NCI-H774 (cell line): ENCODE results near the gene LZTR1.
"Not testable (repeated sequence)": the region's sequence is repeated elsewhere in the genome, so short reads cannot be mapped to it uniquely, and the experiment has no call there.

Source experiments
- DNase-seq: peaks from one replicate; lab custom pipeline; 2025; lab: John Stamatoyannopoulos, UW

LZTR1 gene

DNA sequence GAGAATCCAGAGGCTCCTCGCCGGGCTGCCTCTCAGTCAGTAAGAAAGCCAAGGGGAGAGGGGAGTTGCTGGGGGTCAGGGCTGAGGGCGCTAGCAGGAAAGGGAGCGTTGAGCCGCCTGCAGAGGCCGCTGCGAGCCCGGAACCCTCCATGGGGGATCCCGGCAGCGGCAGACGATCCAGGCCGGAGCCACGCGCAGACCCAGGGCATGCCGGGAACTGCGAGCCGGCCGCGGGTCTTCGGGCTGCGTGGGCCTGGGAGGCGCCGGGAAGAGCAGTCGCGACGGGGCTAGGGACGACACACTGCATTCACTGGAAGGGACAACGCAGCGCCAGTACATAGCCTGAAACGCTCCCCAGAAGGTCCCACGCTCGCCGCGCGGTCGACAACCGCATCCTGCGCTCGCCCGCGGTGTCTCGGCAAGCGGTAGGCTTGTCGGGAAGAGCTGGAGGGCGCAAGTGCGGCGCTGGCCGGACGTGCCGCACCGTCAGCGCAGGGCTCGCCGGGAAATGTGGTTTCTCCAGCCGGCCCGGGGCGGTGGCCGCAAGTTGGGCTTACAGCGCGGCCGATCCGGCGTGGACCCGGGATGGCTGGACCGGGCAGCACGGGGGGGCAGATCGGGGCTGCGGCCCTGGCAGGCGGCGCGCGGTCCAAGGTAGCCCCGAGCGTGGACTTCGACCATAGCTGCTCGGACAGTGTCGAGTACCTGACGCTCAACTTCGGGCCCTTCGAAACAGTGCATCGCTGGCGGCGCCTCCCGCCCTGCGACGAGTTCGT, at the start of gene LZTR1:
Gene LZTR1 (plus strand): TSS at position 511 of the 776 bp plus-strand sequence. CDS start 75 bp downstream, at position 586.
- peak; percentile 35 for DNase-seq

DNA sequence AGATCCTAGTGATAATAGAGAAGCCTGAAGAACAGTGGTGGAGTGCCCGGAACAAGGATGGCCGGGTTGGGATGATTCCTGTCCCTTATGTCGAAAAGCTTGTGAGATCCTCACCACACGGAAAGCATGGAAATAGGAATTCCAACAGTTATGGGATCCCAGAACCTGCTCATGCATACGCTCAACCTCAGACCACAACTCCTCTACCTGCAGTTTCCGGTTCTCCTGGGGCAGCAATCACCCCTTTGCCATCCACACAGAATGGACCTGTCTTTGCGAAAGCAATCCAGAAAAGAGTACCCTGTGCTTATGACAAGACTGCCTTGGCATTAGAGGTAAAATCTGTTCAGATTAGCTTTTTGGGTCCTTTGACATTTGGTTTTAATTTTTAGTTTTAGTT, 48.2 kb upstream of the LZTR1 start:
- no peak for DNase-seq

GRCh38 chr22:20935049-20935448, 47.0 kb upstream of the LZTR1 start:
- not testable (repeated sequence) for DNase-seq

DNA sequence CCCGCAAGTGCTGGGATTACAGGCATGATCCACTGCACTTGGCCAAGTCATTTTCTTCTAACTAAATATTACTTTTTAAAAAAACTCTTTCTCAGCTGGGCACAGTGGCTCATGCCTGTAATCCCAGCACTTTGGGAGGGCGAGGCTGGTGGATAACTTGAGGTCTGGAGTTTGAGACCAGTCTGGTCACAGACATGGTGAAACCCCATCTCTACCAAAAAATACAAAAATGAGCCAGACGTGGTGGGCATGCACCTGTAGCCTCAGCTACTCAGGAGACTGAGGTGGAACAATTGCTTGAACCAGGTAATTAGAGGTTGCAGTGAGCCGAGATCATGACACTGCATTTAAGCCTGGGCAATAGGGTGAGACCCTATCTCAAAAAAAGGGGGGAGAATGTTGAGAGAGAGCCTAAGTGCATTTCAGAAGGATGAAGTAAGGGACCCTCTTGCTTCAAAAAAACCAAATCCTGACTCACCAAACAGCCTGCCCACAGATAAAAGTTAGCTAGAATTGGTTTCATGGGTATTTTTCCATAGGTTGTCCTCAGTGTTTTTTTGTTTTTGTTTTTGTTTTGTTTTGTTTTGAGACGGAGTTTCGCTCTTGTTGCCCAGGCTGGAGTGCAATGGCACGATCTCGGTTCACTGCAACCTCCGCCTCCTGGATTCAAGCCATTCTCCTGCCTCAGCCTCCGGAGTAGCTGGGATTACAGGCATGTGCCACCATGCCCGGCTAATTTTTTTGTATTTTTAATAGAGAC, 46.1 kb upstream of the LZTR1 start:
- not testable (repeated sequence) for DNase-seq

- DNase-seq, result no peak
These were observed 44.9 kb upstream of the LZTR1 start for GRCh38 chr22:20937031-20937793.

DNA sequence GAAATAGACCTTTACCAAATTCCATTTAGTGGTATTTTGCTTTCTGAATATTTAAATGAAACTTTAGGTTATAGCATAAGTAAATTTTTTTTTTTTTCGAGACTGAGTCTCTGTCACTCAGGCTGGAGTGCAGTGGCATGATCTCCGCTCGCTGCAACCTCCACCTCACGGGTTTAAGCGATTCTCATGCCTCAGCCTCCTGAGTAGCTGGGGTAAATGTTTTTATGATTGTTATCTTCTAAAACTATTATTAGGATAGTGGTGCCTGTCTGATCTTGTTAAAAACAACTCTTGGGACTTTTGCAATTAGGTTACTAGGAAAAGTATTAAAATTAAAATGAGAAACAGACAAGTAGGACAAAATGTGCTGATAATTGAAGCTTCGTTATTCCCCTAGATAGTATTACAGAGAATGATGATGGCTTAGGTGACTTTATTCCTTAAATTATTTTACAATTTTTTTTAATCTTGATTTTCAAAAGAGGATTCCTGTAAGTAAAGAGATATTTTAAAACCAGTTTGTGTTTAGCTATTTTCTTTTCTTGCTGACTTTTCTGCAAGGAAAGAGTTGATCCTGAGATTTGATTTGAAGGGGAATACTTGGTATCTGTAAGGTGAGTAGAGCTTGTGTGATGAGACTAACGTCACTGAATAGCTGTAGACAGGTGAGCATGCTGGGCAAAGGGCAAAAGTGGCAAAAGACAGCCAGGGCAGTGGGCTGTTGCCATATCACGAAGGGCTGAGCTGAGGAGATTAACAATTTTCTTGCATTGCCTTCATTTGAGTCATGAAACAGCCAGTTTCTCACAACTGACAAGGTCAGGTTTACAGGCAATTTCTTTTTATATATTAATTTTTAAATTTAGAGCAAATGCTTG, 44.1 kb upstream of the LZTR1 start:
- DNase-seq, result no peak

GRCh38 chr22:20939457-20940185, 42.5 kb upstream of the LZTR1 start:
- not testable (repeated sequence) for DNase-seq

GRCh38 chr22:20940186-20940651, 41.9 kb upstream of the LZTR1 start:
- no peak for DNase-seq

- no peak for DNase-seq
These were observed 41.2 kb upstream of the LZTR1 start for GRCh38 chr22:20940904-20941385.

DNA sequence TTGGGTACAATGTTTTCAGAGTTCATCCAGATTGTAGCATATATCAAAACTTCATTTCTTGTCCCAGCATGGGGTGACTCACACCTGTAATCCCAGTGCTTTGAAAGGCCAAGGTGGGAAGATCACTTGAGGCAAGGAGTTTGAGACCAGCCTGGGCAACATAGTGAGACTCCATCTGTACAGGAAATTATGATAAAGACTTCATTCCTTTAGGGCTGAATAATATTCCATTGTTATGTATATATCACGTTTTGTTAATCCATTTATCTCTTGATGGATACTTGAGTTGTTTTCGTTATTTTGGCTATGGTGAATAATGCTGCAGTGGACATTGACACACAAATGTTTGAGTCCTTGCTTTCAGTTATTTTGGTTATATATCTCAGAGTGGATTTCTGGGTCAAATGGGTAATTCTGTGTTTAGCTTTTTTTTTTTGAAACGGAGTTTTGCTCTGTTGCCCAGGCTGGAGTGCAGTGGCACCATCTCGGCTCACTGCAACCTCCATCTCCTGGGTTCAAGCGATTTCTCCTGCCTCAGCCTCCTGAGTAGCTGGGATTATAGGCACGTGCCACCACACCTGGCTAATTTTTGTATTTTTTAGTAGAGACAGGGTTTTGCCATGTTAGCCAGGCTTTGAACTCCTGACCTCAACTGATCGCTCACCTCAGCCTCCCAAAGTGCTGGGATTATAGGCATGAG, 39.7 kb upstream of the LZTR1 start:
- DNase-seq, result not testable (repeated sequence)

DNA sequence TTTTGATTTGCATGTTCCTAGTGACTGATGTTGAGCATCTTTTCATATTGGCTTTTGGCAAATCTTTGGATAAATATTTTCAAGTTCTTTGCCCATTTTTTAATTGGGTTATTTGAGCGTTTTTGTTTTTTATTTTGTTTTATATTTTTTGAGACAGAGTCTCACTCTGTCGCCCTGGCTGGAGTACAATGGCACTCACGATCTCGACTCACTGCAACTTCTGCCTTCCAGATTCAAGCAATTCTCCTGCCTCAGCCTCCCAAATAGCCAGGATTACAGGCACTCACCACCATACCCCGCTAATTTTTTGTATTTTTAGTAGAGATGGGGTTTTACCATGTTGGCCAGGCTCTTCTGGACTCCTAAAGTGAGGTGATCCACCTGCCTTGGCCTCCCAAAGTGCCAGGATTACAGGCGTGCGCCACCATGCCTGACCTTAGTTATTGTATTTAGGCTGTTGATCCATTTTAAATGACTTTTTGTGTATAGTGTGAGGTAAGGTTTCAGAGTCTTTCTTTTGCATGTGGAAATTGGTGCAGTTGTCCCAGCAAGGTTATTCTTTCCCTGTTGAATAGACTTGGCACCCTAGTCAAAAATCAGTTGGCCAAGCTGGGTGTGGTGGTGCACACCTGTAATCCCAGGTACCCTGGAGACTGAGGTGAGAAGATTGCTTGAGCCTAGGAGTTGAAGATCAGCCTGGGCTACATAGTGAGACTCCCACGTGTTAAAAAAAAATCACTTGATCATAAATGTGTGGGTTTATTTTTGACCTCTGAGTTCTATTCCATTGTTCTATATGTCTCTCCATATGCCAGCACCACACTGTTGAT, 38.8 kb upstream of the LZTR1 start:
- DNase-seq, result no peak

GRCh38 chr22:20944042-20944441, 38.1 kb upstream of the LZTR1 start:
- DNase-seq, result no peak

DNA sequence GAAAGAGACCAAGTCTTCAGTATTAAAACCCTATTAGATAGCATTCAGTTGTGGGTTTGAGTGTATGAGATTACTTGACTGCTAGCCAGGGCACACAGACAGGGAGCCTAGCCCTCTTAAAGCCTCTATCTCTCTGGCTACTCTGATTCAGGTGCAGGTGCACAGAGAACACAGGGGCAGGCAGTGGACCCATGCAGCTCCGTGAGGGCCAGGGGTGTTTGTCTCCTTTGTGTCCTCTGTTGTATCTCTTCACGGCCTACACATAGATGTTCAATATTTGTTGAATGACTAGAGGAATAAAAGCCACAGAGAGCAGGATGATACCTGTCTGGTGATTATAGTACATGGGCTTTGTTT, 36.5 kb upstream of the LZTR1 start:
- DNase-seq, result no peak

DNA sequence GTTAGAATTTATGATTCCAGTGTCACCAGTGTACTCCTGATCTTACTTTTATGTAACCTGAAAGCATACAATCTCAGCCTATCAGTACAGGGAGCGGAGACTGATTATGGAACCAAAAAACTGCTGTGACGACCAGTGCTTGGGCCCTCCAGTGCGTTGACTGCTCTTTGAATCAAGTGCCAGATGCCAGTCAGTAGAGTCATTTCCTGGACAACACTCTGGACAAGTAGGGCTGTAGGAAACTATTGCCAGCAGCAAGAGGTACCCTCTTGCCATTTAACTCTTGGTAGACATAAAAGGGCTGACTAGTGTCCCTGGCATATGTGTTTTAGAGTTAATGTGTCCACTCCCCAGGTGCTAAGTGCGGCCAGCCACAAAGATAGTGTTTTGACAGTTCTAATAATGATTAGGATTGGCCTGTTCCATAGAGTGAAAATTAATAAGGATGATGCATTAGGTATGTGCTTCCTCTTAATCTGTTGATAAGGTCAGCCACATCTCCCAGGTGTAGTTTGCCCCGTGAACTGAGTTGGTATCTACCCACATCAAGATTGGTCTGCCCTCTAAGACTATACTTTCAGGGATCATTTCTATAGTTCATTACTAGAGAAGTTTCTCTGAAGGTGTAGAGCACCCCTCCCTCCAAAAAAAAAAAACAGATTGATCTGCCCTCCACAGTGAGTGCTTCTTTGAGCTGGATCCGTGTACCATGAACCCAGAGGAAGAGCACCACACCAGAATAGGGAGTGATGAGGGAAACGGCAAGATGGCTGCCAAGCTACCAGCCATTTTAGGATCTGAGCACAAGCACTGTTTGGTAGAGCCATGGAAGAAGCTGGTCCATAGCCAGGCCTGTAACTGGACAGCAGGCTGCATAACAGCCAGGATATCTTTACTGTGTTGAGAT, 35.8 kb upstream of the LZTR1 start:
- DNase-seq, result no peak

GRCh38 chr22:20946991-20947390, 35.1 kb upstream of the LZTR1 start:
- DNase-seq, result no peak

DNA sequence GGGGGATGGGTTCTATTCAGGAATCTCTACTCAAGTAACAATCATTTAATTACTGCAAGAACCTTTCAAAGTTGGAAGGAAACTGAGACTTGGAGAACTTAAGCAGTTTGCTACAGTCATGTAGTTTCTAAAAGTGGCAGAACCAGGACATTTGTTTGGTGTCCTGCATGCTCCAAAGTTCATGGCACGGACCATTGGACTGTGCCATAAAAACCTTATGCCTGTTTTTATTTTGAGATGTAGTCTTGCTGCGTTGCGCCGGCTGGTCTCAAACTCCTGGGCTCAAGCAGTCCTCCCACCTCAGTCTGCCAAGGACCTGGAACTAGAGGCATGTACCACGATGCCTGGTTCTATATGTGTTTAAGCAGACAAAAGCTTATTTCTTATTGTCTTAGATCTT, 33.6 kb upstream of the LZTR1 start:
- no peak for DNase-seq

- no peak for DNase-seq
These were observed 33.1 kb upstream of the LZTR1 start for GRCh38 chr22:20948989-20949388.

- no peak for DNase-seq
These were observed 32.4 kb upstream of the LZTR1 start for GRCh38 chr22:20949698-20950183.
